Adrenal gland (tissue), 5 donors: ENCODE results near the gene ARFGEF2.

ENCODE experiments used
- CTCF ChIP-seq, 6 experiments: fragments of 450-650 bp in 4 of 6; fragments of 200-600 bp in 2 of 6; sonication (generic) in 1 of 6; IDR thresholded peaks; 1 replicate in 5 of 6; 2 replicates in 1 of 6; pipeline versions ENCODE4 v1.5.1 to v1.8.0; 2016 to 2021; ENCODE audit warnings: antibody characterized with exemption in 6 of 6, mild to moderate bottlenecking in 2 of 6, moderate library complexity in 1 of 6
- POLR2A ChIP-seq, 2 donors: fragments of 450-650 bp; IDR thresholded peaks; one replicate each; pipeline ENCODE4 v1.6.1; 2017; ENCODE audit warnings: antibody characterized with exemption in 2 of 2, mild to moderate bottlenecking in 2 of 2, moderate library complexity in 1 of 2
- donor health status: DM: no; HTN: no; CAD: no.

- TF ChIP-seq CTCF (IDR thresholded peaks at IDR 0.05) (no peak), POLR2A (IDR thresholded peaks at IDR 0.05) (no peak)
Measured at GRCh38 chr20:49029203-49029602, 107.7 kb downstream of the ARFGEF2 start.
